Stomach smooth muscle (tissue), 2 donors: ENCODE results near the gene ETV2.
A peak's percentile ranks its signal among the peaks of the same experiment; 100 is the strongest.
"Not testable (repeated sequence)": the region's sequence is repeated elsewhere in the genome, so short reads cannot be mapped to it uniquely, and the experiment has no call there.

Experiments used
- H3K27ac ChIP-seq: one replicate; pipeline ENCODE4 v1.7.0; 2013; ENCODE audit warnings: mild to moderate bottlenecking, low read length, inconsistent platforms
- H3K27me3 ChIP-seq, 2 donors: one replicate each; pipeline ENCODE4 v1.7.0; 2013; ENCODE audit warnings: low read length in 2 of 2; ENCODE audit not compliant: insufficient read depth in 2 of 2, control insufficient read depth in 1 of 2
- H3K36me3 ChIP-seq, 2 donors: one replicate each; pipeline ENCODE4 v1.7.0; 2013; ENCODE audit warnings: low read length in 2 of 2; ENCODE audit not compliant: control insufficient read depth in 2 of 2, insufficient read depth in 2 of 2
- H3K4me1 ChIP-seq: one replicate; pipeline ENCODE4 v1.7.0; 2013; ENCODE audit warnings: low read length; ENCODE audit not compliant: control insufficient read depth, insufficient read depth
- H3K4me3 ChIP-seq, 2 donors: one replicate each; pipeline ENCODE4 v1.7.0; 2013; ENCODE audit warnings: low read length in 2 of 2
- H3K9ac ChIP-seq, 2 donors: one replicate each; pipeline ENCODE4 v1.7.0; 2013; ENCODE audit warnings: low read length in 2 of 2, mild to moderate bottlenecking in 1 of 2
- H3K9me3 ChIP-seq, 2 donors: one replicate each; pipeline ENCODE4 v1.7.0; 2013; ENCODE audit warnings: low read length in 2 of 2; ENCODE audit not compliant: control insufficient read depth in 2 of 2
- donor health status: healthy.
- donor health status: Pancreatic carcinoma.

The ETV2 gene

GRCh38 chr19:35641515-35642151, at the start of gene ETV2:
TSS of gene ETV2 (plus strand) at chr19:35641745. CDS start at chr19:35642461, 716 bp downstream.
- Histone ChIP-seq H3K9ac (no peak within 1 kb of the TSS), H3K36me3 (peaks cover 11% of the 10 kb centered on the region in 2 donors), H3K27ac (no peak within 1 kb of the TSS), H3K27me3 (no peaks in the 10 kb centered on the region), H3K4me1 (peaks cover 14% of the 10 kb centered on the region), H3K9me3 (no peaks in the 10 kb centered on the region), H3K4me3 (peak within 1 kb of the TSS in 1 of 2 donors; percentile 3)

DNA sequence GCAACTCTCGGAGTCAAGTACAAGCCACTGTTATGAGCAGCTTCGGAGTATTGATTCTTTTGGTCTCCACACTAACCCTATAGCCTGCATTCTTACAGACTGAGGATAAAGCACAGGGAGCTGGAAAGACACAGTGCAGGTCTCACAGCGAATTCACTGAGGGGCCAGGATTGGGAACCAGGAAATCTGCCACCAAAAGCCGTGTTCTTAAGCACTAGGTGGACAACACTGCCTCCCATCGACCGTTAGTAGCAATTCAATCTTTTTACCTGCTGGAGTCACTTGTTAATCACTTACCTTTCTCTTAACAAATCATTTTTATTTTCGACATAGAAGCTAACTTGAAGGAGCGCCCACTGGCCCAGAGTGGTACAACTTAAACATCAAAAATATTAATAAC, 49.3 kb upstream of the ETV2 start:
- Histone ChIP-seq H3K4me3 (no peak overlapping the region), H3K36me3 (no peaks in the 10 kb centered on the region), H3K9me3 (no peaks in the 10 kb centered on the region), H3K27ac (no peak overlapping the region), H3K4me1 (no peaks in the 10 kb centered on the region), H3K27me3 (peaks cover 2 to 5% of the 10 kb centered on the region in 2 donors), H3K9ac (no peak overlapping the region)

DNA sequence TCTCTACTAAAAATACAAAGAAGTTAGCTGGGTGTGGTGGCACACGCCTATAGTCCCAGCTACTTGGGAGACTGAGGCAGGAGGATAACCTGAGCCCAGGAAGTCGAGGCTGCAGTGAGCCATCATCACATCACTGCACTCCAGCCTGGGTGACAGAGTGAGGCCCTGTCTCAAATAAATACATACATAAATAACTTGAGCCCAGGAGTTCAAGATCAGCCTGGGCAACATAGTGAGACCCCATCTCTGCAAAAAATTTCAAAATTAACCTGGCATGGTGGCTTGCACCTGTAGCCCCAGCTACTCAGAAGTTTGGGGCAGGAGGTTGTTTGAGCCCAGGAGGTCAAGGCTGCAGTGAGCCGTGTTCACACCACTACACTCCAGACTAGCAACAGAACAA, 46.5 kb upstream of the ETV2 start:
- H3K4me1 ChIP-seq, H3K9ac ChIP-seq, H3K27ac ChIP-seq, H3K4me3 ChIP-seq, H3K36me3 ChIP-seq, H3K9me3 ChIP-seq, H3K27me3 ChIP-seq: not testable (repeated sequence)

- H3K4me3 ChIP-seq: no peak overlapping the region
- no peaks in the 10 kb centered on the region for H3K4me1 ChIP-seq
- H3K27ac ChIP-seq: no peak overlapping the region
These were observed 45.6 kb upstream of the ETV2 start for GRCh38 chr19:35595928-35596327.

GRCh38 chr19:35596366-35596999, 45.1 kb upstream of the ETV2 start:
- no peaks in the 10 kb centered on the region for H3K9me3 ChIP-seq
- no peak overlapping the region for H3K4me3 ChIP-seq
- peaks cover 0 to 2% of the 10 kb centered on the region in 2 donors for H3K27me3 ChIP-seq
- no peak overlapping the region for H3K9ac ChIP-seq
- H3K4me1 ChIP-seq: no peaks in the 10 kb centered on the region
- H3K27ac ChIP-seq: no peak overlapping the region
- H3K36me3 ChIP-seq: no peaks in the 10 kb centered on the region

More at GRCh38 chr19:35595928-35596327, 45.6 kb upstream of the ETV2 start:
- H3K27me3 ChIP-seq: peaks cover 0 to 2% of the 10 kb centered on the region in 2 donors
- no peak overlapping the region for H3K9ac ChIP-seq
- H3K36me3 ChIP-seq: no peaks in the 10 kb centered on the region
- H3K9me3 ChIP-seq: no peaks in the 10 kb centered on the region

GRCh38 chr19:35601971-35602370, 39.6 kb upstream of the ETV2 start:
- H3K9me3 ChIP-seq: no peaks in the 10 kb centered on the region
- H3K36me3 ChIP-seq: no peaks in the 10 kb centered on the region
- H3K4me1 ChIP-seq: no peaks in the 10 kb centered on the region
- H3K9ac ChIP-seq: no peak overlapping the region
- H3K27me3 ChIP-seq: peaks cover 0 to 2% of the 10 kb centered on the region in 2 donors
- no peak overlapping the region for H3K4me3 ChIP-seq
- no peak overlapping the region for H3K27ac ChIP-seq

GRCh38 chr19:35604436-35604835, 37.1 kb upstream of the ETV2 start:
- not testable (repeated sequence) for H3K9me3 ChIP-seq, H3K27ac ChIP-seq, H3K36me3 ChIP-seq, H3K27me3 ChIP-seq, H3K9ac ChIP-seq, H3K4me3 ChIP-seq, H3K4me1 ChIP-seq

DNA sequence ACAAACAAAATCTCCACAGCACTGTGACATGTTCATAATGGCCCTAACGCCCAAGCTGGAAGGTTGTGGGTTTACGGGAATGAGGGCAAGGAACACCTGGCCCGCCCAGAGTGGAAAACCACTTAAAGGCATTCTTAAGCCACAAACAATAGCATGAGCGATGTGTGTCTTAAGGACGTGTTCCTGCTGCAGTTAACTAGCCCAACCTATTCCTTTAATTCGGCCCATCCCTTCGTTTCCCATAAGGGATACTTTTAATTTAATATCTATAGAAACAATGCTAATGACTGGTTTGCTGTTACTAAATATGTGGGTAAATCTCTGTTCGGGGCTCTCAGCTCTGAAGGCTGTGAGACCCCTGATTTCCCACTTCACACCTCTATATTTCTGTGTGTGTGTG, 34.4 kb upstream of the ETV2 start:
- H3K36me3 ChIP-seq, H3K4me3 ChIP-seq, H3K9me3 ChIP-seq, H3K27ac ChIP-seq, H3K27me3 ChIP-seq, H3K4me1 ChIP-seq, H3K9ac ChIP-seq: not testable (repeated sequence)

DNA sequence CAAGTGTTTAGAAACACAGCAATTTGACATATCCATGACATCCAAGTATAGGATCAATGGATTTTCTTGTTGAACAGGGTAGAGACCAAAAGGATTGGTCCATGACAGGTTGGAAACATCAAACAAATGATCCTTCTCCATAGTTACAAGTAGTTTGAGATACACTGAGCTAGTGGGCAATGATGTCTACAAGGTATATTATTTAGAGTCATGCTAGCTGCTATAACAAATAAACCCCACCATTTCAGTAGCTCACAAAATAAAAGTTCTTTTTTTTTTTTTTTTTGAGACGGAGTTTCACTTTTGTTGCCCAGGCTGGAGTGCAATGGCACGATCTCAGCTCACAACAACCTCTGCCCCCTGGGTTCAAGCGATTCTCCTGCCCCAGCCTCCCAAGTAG, 33.9 kb upstream of the ETV2 start:
- Histone ChIP-seq H3K27me3 (no peaks in the 10 kb centered on the region), H3K9ac (no peak overlapping the region)

GRCh38 chr19:35608251-35608650, 33.3 kb upstream of the ETV2 start:
- Histone ChIP-seq H3K36me3 (no peaks in the 10 kb centered on the region), H3K27ac (no peak overlapping the region), H3K9me3 (peaks cover 0 to 5% of the 10 kb centered on the region in 2 donors), H3K4me3 (no peak overlapping the region), H3K9ac (no peak overlapping the region), H3K4me1 (peaks cover 9% of the 10 kb centered on the region), H3K27me3 (no peaks in the 10 kb centered on the region)

More for the DNA sequence above, 33.9 kb upstream of the ETV2 start:
- peaks cover 5% of the 10 kb centered on the region for H3K4me1 ChIP-seq
- no peak overlapping the region for H3K4me3 ChIP-seq
- no peaks in the 10 kb centered on the region for H3K36me3 ChIP-seq
- peaks cover 0 to 5% of the 10 kb centered on the region in 2 donors for H3K9me3 ChIP-seq
- no peak overlapping the region for H3K27ac ChIP-seq

DNA sequence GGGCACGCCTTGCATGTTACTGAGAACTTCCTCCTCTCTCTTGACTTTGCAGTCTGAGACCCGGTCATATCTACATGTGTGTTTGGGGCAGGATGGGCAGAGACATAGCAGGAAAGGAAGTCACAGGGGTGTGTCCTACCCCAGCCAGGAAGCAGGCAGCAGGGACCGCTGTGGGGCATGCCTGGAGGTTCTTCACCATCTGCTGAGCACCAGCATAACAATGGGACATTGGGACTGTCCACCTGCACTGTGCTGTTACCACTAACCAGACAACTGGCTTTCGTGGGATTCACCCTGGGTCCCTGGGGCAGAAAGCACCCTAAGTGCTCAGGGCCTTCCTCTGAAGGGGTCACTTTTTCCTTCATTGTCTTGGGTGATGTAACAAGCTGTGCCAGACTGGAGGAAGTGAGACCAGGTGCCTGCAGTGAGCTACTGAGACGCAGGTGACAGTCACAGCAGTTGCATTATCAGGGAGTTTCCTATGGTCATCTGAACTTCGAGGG, 31.6 kb upstream of the ETV2 start:
- no peak overlapping the region for H3K4me3 ChIP-seq
- no peak overlapping the region for H3K9ac ChIP-seq
- H3K36me3 ChIP-seq: no peaks in the 10 kb centered on the region
- H3K9me3 ChIP-seq: peaks cover 0 to 5% of the 10 kb centered on the region in 2 donors
- no peaks in the 10 kb centered on the region for H3K27me3 ChIP-seq
- H3K27ac ChIP-seq: no peak overlapping the region
- H3K4me1 ChIP-seq: peaks cover 9% of the 10 kb centered on the region
